H9 (cell line): ENCODE data around the gene C12orf57. TPM values are rescaled to one million over a fixed set of nuclear protein-coding genes. Genes with fewer than 3 reads are reported as not detected.

ENCODE experiments used
- DNase-seq: peaks from one replicate; pipeline ENCODE4 v3.0.0-alpha.2; 2017
- H2AFZ ChIP-seq: one replicate; pipeline ENCODE4 v1.6.1; 2013; ENCODE audit warnings: mild to moderate bottlenecking, low read length, control low read depth, moderate library complexity
- H2AK5ac ChIP-seq: 2 replicates; pipeline ENCODE4 v1.6.1; 2013; ENCODE audit warnings: low read length, control low read depth, mixed read lengths; ENCODE audit not compliant: insufficient read length
- H2BK120ac ChIP-seq: one replicate; pipeline ENCODE4 v1.6.1; 2013; ENCODE audit warnings: low read depth, mild to moderate bottlenecking, low read length, control low read depth, inconsistent platforms; ENCODE audit not compliant: poor library complexity, severe bottlenecking
- H2BK12ac ChIP-seq: 2 replicates; pipeline ENCODE4 v1.6.1; 2013; ENCODE audit warnings: low read length, control low read depth, mixed read lengths, low read depth; ENCODE audit not compliant: insufficient read length
- H2BK15ac ChIP-seq: 2 replicates; pipeline ENCODE4 v1.6.1; 2013; ENCODE audit warnings: low read depth, low read length, control low read depth
- H2BK20ac ChIP-seq: one replicate; pipeline ENCODE4 v1.6.1; 2013; ENCODE audit warnings: low read depth, mild to moderate bottlenecking, low read length, control low read depth, inconsistent platforms; ENCODE audit not compliant: poor library complexity, severe bottlenecking
- H2BK5ac ChIP-seq: 2 replicates; pipeline ENCODE4 v1.6.1; 2013; ENCODE audit warnings: low read length, control low read depth, mixed read lengths; ENCODE audit not compliant: insufficient read length
- H3K14ac ChIP-seq: 2 replicates; pipeline ENCODE4 v1.6.1; 2013; ENCODE audit warnings: low read length, control low read depth; ENCODE audit not compliant: insufficient read depth
- H3K18ac ChIP-seq: 2 replicates; pipeline ENCODE4 v1.6.1; 2013; ENCODE audit warnings: low read depth, mild to moderate bottlenecking, mixed read lengths, low read length, control low read depth; ENCODE audit not compliant: insufficient read length
- H3K23ac ChIP-seq: 2 replicates; pipeline ENCODE4 v1.6.1; 2013; ENCODE audit warnings: low read length, control low read depth, mixed read lengths, low read depth; ENCODE audit not compliant: insufficient read length
- H3K23me2 ChIP-seq: 2 replicates; pipeline ENCODE4 v1.6.1; 2013; ENCODE audit warnings: low read depth, mild to moderate bottlenecking, mixed read lengths, low read length, control low read depth; ENCODE audit not compliant: insufficient read length, poor library complexity, severe bottlenecking
- H3K27ac ChIP-seq: 2 replicates; pipeline ENCODE4 v1.5.1; 2013; ENCODE audit warnings: low read length, control low read depth, mixed read lengths, low read depth; ENCODE audit not compliant: insufficient read length
- H3K27me3 ChIP-seq: 2 replicates; pipeline ENCODE4 v1.6.1; 2013; ENCODE audit warnings: low read length, control low read depth, inconsistent platforms; ENCODE audit not compliant: insufficient read depth
- H3K4ac ChIP-seq: 2 replicates; pipeline ENCODE4 v1.6.1; 2013; ENCODE audit warnings: low read depth, mild to moderate bottlenecking, control low read depth, inconsistent platforms, low read length, moderate library complexity
- H3K4me1 ChIP-seq: 2 replicates; pipeline ENCODE4 v1.6.1; 2013; ENCODE audit warnings: low read length, control low read depth, inconsistent platforms; ENCODE audit not compliant: insufficient read depth
- H3K4me2 ChIP-seq: 2 replicates; pipeline ENCODE4 v1.6.1; 2013; ENCODE audit warnings: low read length, control low read depth, mixed read lengths; ENCODE audit not compliant: insufficient read length, insufficient read depth
- H3K56ac ChIP-seq: 2 replicates; pipeline ENCODE4 v1.6.1; 2013; ENCODE audit warnings: low read depth, mild to moderate bottlenecking, mixed read lengths, low read length, control low read depth; ENCODE audit not compliant: insufficient read length
- H3K79me1 ChIP-seq: 2 replicates; pipeline ENCODE4 v1.6.1; 2013; ENCODE audit warnings: low read depth, mild to moderate bottlenecking, moderate library complexity, low read length, control low read depth, inconsistent platforms; ENCODE audit not compliant: insufficient read depth, poor library complexity, severe bottlenecking
- H3K79me2 ChIP-seq: 2 replicates; pipeline ENCODE4 v1.6.1; 2013; ENCODE audit warnings: low read length, control low read depth, inconsistent platforms; ENCODE audit not compliant: insufficient read depth
- H3K9ac ChIP-seq: 2 replicates; pipeline ENCODE4 v1.6.1; 2013; ENCODE audit warnings: low read length, control low read depth, mixed read lengths; ENCODE audit not compliant: insufficient read length; ENCODE audit errors: extremely low read depth
- H3K9me3 ChIP-seq: one replicate; pipeline ENCODE4 v1.6.1; 2013; ENCODE audit warnings: low read depth, low read length, inconsistent platforms; ENCODE audit not compliant: control insufficient read depth
- H3T11ph ChIP-seq: one replicate; pipeline ENCODE4 v1.6.1; 2013; ENCODE audit warnings: mild to moderate bottlenecking, low read length, control low read depth, inconsistent platforms
- H4K20me1 ChIP-seq: one replicate; pipeline ENCODE4 v1.6.1; 2013; ENCODE audit not compliant: control insufficient read depth, insufficient read length, insufficient read depth
- H4K5ac ChIP-seq: 2 replicates; pipeline ENCODE4 v1.6.1; 2013; ENCODE audit warnings: low read depth, mild to moderate bottlenecking, mixed read lengths, low read length, control low read depth; ENCODE audit not compliant: insufficient read length
- H4K8ac ChIP-seq: replicated peaks from 2 replicates; pipeline ENCODE4 v1.6.1; 2013; ENCODE audit warnings: low read length, control low read depth, mixed read lengths, low read depth; ENCODE audit not compliant: insufficient read length
- H4K91ac ChIP-seq: 2 replicates; pipeline ENCODE4 v1.6.1; 2013; ENCODE audit warnings: low read depth, mild to moderate bottlenecking, moderate library complexity, mixed read lengths, low read length, control low read depth; ENCODE audit not compliant: insufficient read length
- H3K27ac Mint-ChIP-seq, 3 experiments: 2 replicates in 2 of 3; 3 replicates in 1 of 3; pipeline ENCODE4 v1.8.0; 2020 to 2021; ENCODE audit warnings: mixed read lengths in 3 of 3, mild to moderate bottlenecking in 1 of 3, moderate library complexity in 1 of 3
- H3K27me3 Mint-ChIP-seq: 2 replicates; pipeline ENCODE4 v1.8.0; 2021; ENCODE audit warnings: low read depth, mild to moderate bottlenecking, moderate library complexity, mixed read lengths
- H3K36me3 Mint-ChIP-seq, 3 experiments: 2 replicates in 2 of 3; 3 replicates in 1 of 3; pipeline ENCODE4 v1.8.0; 2020 to 2021; ENCODE audit warnings: low read depth in 3 of 3, mixed read lengths in 3 of 3; ENCODE audit not compliant: insufficient read depth in 1 of 3
- H3K4me1 Mint-ChIP-seq, 2 experiments: 2 replicates each; pipeline ENCODE4 v1.8.0; 2020; ENCODE audit warnings: mixed read lengths in 2 of 2
- H3K4me3 Mint-ChIP-seq, 2 experiments: 2 replicates in 1 of 2; 3 replicates in 1 of 2; pipeline ENCODE4 v1.8.0; 2020 to 2021; ENCODE audit warnings: mild to moderate bottlenecking in 2 of 2, mixed read lengths in 2 of 2, moderate library complexity in 1 of 2
- H3K9me3 Mint-ChIP-seq, 2 experiments: 2 replicates in 1 of 2; 3 replicates in 1 of 2; pipeline ENCODE4 v1.8.0; 2020; ENCODE audit warnings: mild to moderate bottlenecking in 2 of 2, mixed read lengths in 2 of 2, moderate library complexity in 1 of 2
- CTCF ChIP-seq: fragments of 200-600 bp; sonication (generic); conservative IDR thresholded peaks from 3 replicates; pipeline ENCODE4 v1.8.0; 2021; ENCODE audit warnings: antibody characterized with exemption, mild to moderate bottlenecking
- WGBS: extraction: QIAGEN DNeasy Blood & Tissue Kit; methylation state at CpG from one replicate; pipeline ENCODE4 v1.1.7; 2013; ENCODE audit warnings: missing lambda C conversion rate, low lambda C conversion rate, mixed read lengths; ENCODE audit not compliant: insufficient read length; ENCODE audit errors: extremely low coverage; 5-methylcytosine and 5-hydroxymethylcytosine counted together
- total RNA-seq: library from RNA; stranded (reverse); gene quantifications from 2 replicates; pipeline ENCODE4 v1.2.1, GENCODE V29; 2021

C12orf57 gene
- total RNA-seq, 1 experiment from 2014 or later: 195 TPM

- no peak for DNase-seq
- Histone ChIP-seq H2AFZ (no peak overlapping the region), H3K4me2 (no peak overlapping the region), H3K4me1 (no peaks in the 10 kb centered on the region), H3K27ac (no peak overlapping the region), H3K23ac (no peak overlapping the region), H3K9me3 (no peaks in the 10 kb centered on the region), H2BK15ac (no peak overlapping the region), H3K18ac (no peak overlapping the region), H3K14ac (no peak overlapping the region), H3K79me2 (peaks cover 12% of the 10 kb centered on the region; the same call in 1 of the 2 replicates), H3K27me3 (no peaks in the 10 kb centered on the region), H3T11ph (no peak overlapping the region), H3K23me2 (peaks cover 4% of the 10 kb centered on the region), H4K20me1 (no peaks in the 10 kb centered on the region), H3K4ac (no peak overlapping the region), H3K79me1 (peaks cover 3% of the 10 kb centered on the region), H2BK5ac (no peak overlapping the region), H4K8ac (no peak overlapping the region), H2BK12ac (no peak overlapping the region), H2BK120ac (no peak overlapping the region), H3K9ac (no peak overlapping the region), H3K56ac (no peak overlapping the region), H4K5ac (no peak overlapping the region), H4K91ac (no peak overlapping the region), H2AK5ac (no peak overlapping the region), H2BK20ac (no peak overlapping the region)
- no peaks in the 10 kb centered on the region; a peak in 2 of 5 replicates for H3K9me3 Mint-ChIP-seq
- peaks cover 9 to 20% of the 10 kb centered on the region in 2 experiments for H3K4me1 Mint-ChIP-seq
- TF ChIP-seq CTCF: no peak
- H3K27ac Mint-ChIP-seq: no peak overlapping the region
- no CpG with 5 or more reads among the region's 6 CpGs for WGBS
- H3K36me3 Mint-ChIP-seq: peaks cover 30 to 78% (median 69%) of the 10 kb centered on the region in 3 experiments; a peak in 6 of 7 replicates
- H3K27me3 Mint-ChIP-seq: no peaks in the 10 kb centered on the region; the same call in 1 of the 2 replicates
- no peak overlapping the region for H3K4me3 Mint-ChIP-seq
Measured at GRCh38 chr12:6974180-6974579, 30.4 kb downstream of the C12orf57 start.
